Skeletal muscle satellite cell (primary cell): Measurements from ENCODE around the gene SEMA4C.

Source experiments
- H3K27me3 ChIP-seq: 2 replicates; pipeline ENCODE4 v1.7.0; 2013; ENCODE audit warnings: low read length; ENCODE audit not compliant: control insufficient read depth, insufficient read depth
- H3K36me3 ChIP-seq: 2 replicates; pipeline ENCODE4 v1.7.0; 2013; ENCODE audit warnings: mild to moderate bottlenecking, control low read depth, low read length; ENCODE audit not compliant: insufficient read depth
- H3K4me1 ChIP-seq: 2 replicates; pipeline ENCODE4 v1.7.0; 2013; ENCODE audit warnings: low read length; ENCODE audit not compliant: control insufficient read depth, insufficient read depth
- H3K4me2 ChIP-seq: 2 replicates; pipeline ENCODE4 v1.7.0; 2013; ENCODE audit warnings: mild to moderate bottlenecking, low read length
- H3K4me3 ChIP-seq: 2 replicates; pipeline ENCODE4 v1.7.0; 2013; ENCODE audit warnings: low read length
- H3K9ac ChIP-seq: 2 replicates; pipeline ENCODE4 v1.7.0; 2013; ENCODE audit warnings: mild to moderate bottlenecking, low read depth, low read length, moderate library complexity
- H3K9me3 ChIP-seq: replicated peaks from 2 replicates; pipeline ENCODE4 v1.7.0; 2013; ENCODE audit warnings: mild to moderate bottlenecking, control low read depth, low read length

SEMA4C gene

GRCh38 chr2:96885432-96886347, 15.8 kb upstream of the SEMA4C start:
- H3K9me3 ChIP-seq, result no peaks in the 10 kb centered on the region
- H3K4me1 ChIP-seq, result peaks cover 24% of the 10 kb centered on the region
- no peak overlapping the region for H3K4me3 ChIP-seq

GRCh38 chr2:96884299-96885094, 14.6 kb upstream of the SEMA4C start:
- Histone ChIP-seq H3K9me3 (no peaks in the 10 kb centered on the region), H3K4me3 (no peak overlapping the region), H3K27me3 (peaks cover 28% of the 10 kb centered on the region), H3K4me2 (no peak overlapping the region), H3K9ac (no peak overlapping the region), H3K4me1 (peaks cover 23% of the 10 kb centered on the region), H3K36me3 (no peaks in the 10 kb centered on the region)

More at GRCh38 chr2:96885432-96886347, 15.8 kb upstream of the SEMA4C start:
- H3K27me3 ChIP-seq, result peaks cover 28% of the 10 kb centered on the region
- no peak overlapping the region for H3K4me2 ChIP-seq
- no peaks in the 10 kb centered on the region for H3K36me3 ChIP-seq
- no peak overlapping the region for H3K9ac ChIP-seq

- no peak overlapping the region for H3K4me2 ChIP-seq
- no peak overlapping the region for H3K9ac ChIP-seq
- no peak overlapping the region for H3K4me3 ChIP-seq
- H3K4me1 ChIP-seq, result peaks cover 26% of the 10 kb centered on the region
- H3K27me3 ChIP-seq, result peaks cover 28% of the 10 kb centered on the region
- no peaks in the 10 kb centered on the region for H3K36me3 ChIP-seq
- no peaks in the 10 kb centered on the region for H3K9me3 ChIP-seq
These were observed 13.4 kb upstream of the SEMA4C start for GRCh38 chr2:96883306-96883705.

- Histone ChIP-seq H3K9me3 (no peaks in the 10 kb centered on the region), H3K4me2 (no peak overlapping the region), H3K4me1 (peaks cover 26% of the 10 kb centered on the region), H3K4me3 (no peak overlapping the region), H3K36me3 (no peaks in the 10 kb centered on the region), H3K9ac (no peak overlapping the region), H3K27me3 (peaks cover 28% of the 10 kb centered on the region)
These were observed 13.0 kb upstream of the SEMA4C start for GRCh38 chr2:96882906-96883305.

DNA sequence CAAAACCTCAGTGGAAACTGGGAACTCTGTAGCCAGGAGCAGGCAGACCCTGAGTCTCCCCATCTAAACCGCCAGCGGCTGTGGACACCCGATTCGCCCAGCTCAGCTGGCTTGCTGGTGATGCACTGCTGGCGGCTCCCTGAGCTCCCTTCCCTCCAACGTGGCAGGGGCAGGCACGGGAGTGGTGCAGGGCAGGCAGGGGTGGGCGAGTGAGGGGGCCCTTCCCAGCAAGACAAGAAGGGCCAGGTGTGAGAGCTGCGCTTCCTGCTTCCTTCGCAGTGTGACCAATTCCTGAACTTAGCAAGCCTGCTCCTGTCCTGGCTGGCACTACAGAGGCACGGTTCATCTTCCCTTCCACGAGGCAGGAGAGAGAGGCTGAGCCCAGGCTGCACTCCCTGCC, 12.3 kb upstream of the SEMA4C start:
- H3K27me3 ChIP-seq, result peaks cover 24% of the 10 kb centered on the region
- peaks cover 26% of the 10 kb centered on the region for H3K4me1 ChIP-seq
- no peak overlapping the region for H3K4me2 ChIP-seq
- H3K9me3 ChIP-seq, result no peaks in the 10 kb centered on the region
- no peaks in the 10 kb centered on the region for H3K36me3 ChIP-seq
- no peak overlapping the region for H3K9ac ChIP-seq
- no peak overlapping the region for H3K4me3 ChIP-seq

- no peaks in the 10 kb centered on the region for H3K9me3 ChIP-seq
- no peak overlapping the region for H3K4me3 ChIP-seq
- peaks cover 32% of the 10 kb centered on the region for H3K4me1 ChIP-seq
- H3K36me3 ChIP-seq, result no peaks in the 10 kb centered on the region
- no peak overlapping the region for H3K4me2 ChIP-seq
- peaks cover 23% of the 10 kb centered on the region for H3K27me3 ChIP-seq
- no peak overlapping the region for H3K9ac ChIP-seq
These were observed 11.7 kb upstream of the SEMA4C start for GRCh38 chr2:96881349-96882195.

DNA sequence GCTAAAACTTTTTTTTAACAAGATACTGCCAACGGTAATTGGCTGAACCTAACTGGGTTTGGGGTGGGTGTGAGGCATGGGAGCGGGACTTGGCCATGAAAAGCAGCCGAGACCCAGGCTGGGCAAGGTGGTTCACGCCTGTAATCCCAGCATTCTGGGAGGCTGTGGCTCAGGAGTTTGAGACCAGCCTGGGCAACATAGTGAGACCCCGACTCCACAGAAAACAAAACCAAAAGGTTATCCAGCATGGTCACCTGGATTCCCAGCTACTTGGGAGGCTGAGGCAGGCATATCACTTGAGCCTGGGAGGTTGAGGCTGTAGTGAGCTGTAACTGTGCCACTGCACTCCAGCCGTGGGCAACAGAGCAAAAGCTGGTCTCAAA, 11.0 kb upstream of the SEMA4C start:
- H3K27me3 ChIP-seq, result peaks cover 23% of the 10 kb centered on the region
- no peaks in the 10 kb centered on the region for H3K36me3 ChIP-seq
- no peak overlapping the region for H3K4me2 ChIP-seq
- no peaks in the 10 kb centered on the region for H3K9me3 ChIP-seq
- H3K4me1 ChIP-seq, result peaks cover 38% of the 10 kb centered on the region
- H3K4me3 ChIP-seq, result no peak overlapping the region
- H3K9ac ChIP-seq, result no peak overlapping the region

GRCh38 chr2:96879545-96880040, 9.7 kb upstream of the SEMA4C start:
- Histone ChIP-seq H3K27me3 (peaks cover 23% of the 10 kb centered on the region), H3K9ac (no peak overlapping the region), H3K9me3 (no peaks in the 10 kb centered on the region), H3K4me2 (no peak overlapping the region), H3K36me3 (no peaks in the 10 kb centered on the region), H3K4me3 (no peak overlapping the region), H3K4me1 (peaks cover 51% of the 10 kb centered on the region)

- Histone ChIP-seq H3K4me1 (peaks cover 58% of the 10 kb centered on the region), H3K36me3 (no peaks in the 10 kb centered on the region), H3K27me3 (peaks cover 23% of the 10 kb centered on the region), H3K4me3 (no peak overlapping the region), H3K9me3 (no peaks in the 10 kb centered on the region), H3K4me2 (no peak overlapping the region), H3K9ac (peak overlapping the region; percentile 33)
These were observed 9.1 kb upstream of the SEMA4C start for GRCh38 chr2:96878796-96879544.

- H3K27me3 ChIP-seq, result peaks cover 18% of the 10 kb centered on the region
- peaks cover 66% of the 10 kb centered on the region for H3K4me1 ChIP-seq
- H3K4me3 ChIP-seq, result peak overlapping the region; percentile 24
- peak overlapping the region; percentile 59 for H3K4me2 ChIP-seq
- H3K9me3 ChIP-seq, result no peaks in the 10 kb centered on the region
- no peaks in the 10 kb centered on the region for H3K36me3 ChIP-seq
- peak overlapping the region; percentile 33 for H3K9ac ChIP-seq
These were observed 8.3 kb upstream of the SEMA4C start for GRCh38 chr2:96878171-96878570.
